H1 (cell line): ENCODE results near the gene TARBP2.

Experiments
- CTCF ChIP-seq, 3 experiments: IDR thresholded peaks; 1 replicate in 2 of 3; 2 replicates in 1 of 3; pipeline versions ENCODE4 v1.5.1 to v1.6.1; 2011; ENCODE audit warnings: low read length in 3 of 3, mild to moderate bottlenecking in 3 of 3, inconsistent platforms in 2 of 3, low read depth in 1 of 3, moderate library complexity in 1 of 3; ENCODE audit not compliant: insufficient read depth in 1 of 3; ENCODE audit errors: control extremely low read depth in 1 of 3
- EP300 ChIP-seq, 2 experiments: IDR thresholded peaks; 1 replicate in 1 of 2; 2 replicates in 1 of 2; pipeline ENCODE4 v1.6.1; 2011 to 2012; ENCODE audit warnings: low read depth in 2 of 2, low read length in 2 of 2, mild to moderate bottlenecking in 2 of 2, borderline replicate concordance in 1 of 2, inconsistent platforms in 1 of 2, moderate library complexity in 1 of 2
- TEAD4 ChIP-seq: IDR thresholded peaks from 2 replicates; pipeline ENCODE4 v1.6.1; 2012; ENCODE audit warnings: low read depth, low read length, inconsistent platforms, mixed read lengths
- YY1 ChIP-seq: IDR thresholded peaks from 2 replicates; pipeline ENCODE4 v1.6.1; 2011; ENCODE audit warnings: low read depth, mild to moderate bottlenecking, low read length

- TF ChIP-seq YY1 (no peak), EP300 (IDR thresholded peaks at IDR 0.05; ENCODE audit: borderline replicate concordance in 1 of 2, low read depth in 2 of 2, low read length in 2 of 2) (no peak), CTCF (IDR thresholded peaks at IDR 0.05; ENCODE audit: control extremely low read depth in 1 of 3, insufficient read depth in 1 of 3, low read depth in 1 of 3, low read length in 3 of 3) (peak in 2 of 3 experiments; percentile 1 to 12; a peak in 1 of 4 replicates), TEAD4 (no peak)
Measured at GRCh38 chr12:53493610-53494391, 7.3 kb upstream of the TARBP2 start.
